A673 (cell line): ENCODE results near the gene SLMAP. TPM values are rescaled to one million over a fixed set of nuclear protein-coding genes. Genes with fewer than 3 reads are reported as not detected.
A peak's percentile ranks its signal among the peaks of the same experiment; 100 is the strongest.

Experiments used
- BruUV-seq: library from RNA; stranded (reverse); fragments of 400-500 nt; replicated peaks from 2 replicates; lab custom pipeline; 2021; lab: Mats Ljungman, UMichigan
- CTCF ChIA-PET: fragments of 300-600 bp; sonication (Branson Sonifier 250); formaldehyde crosslinking; loops from one replicate; lab custom pipeline; 2022; ENCODE audit warnings: antibody characterized with exemption; lab: Charles Lee
- POLR2A ChIA-PET: fragments of 300-600 bp; sonication (Branson Sonifier 250); formaldehyde crosslinking; loops from one replicate; lab custom pipeline; 2022; ENCODE audit warnings: antibody characterized with exemption; ENCODE audit not compliant: low non-redundant PET; lab: Charles Lee
- DNase-seq: peaks from one replicate; pipeline ENCODE4 v3.0.0-alpha.2; 2015; ENCODE audit warnings: low spot score
- H3K27ac ChIP-seq: fragments of 200-600 bp; sonication (generic); 2 replicates; pipeline ENCODE4 v1.5.1; 2016; ENCODE audit warnings: mixed run types, low read depth, mild to moderate bottlenecking, mixed read lengths, antibody characterized with exemption, low read length; ENCODE audit not compliant: poor library complexity, severe bottlenecking
- H3K27me3 ChIP-seq: fragments of 200-600 bp; sonication (generic); replicated peaks from 2 replicates; pipeline ENCODE4 v1.6.1; 2017; ENCODE audit warnings: mixed run types, low read depth, mild to moderate bottlenecking, mixed read lengths, antibody characterized with exemption, low read length; ENCODE audit not compliant: insufficient read depth, poor library complexity
- H3K36me3 ChIP-seq: fragments of 200-600 bp; sonication (generic); 2 replicates; pipeline ENCODE4 v1.6.1; 2016; ENCODE audit warnings: mixed run types, mild to moderate bottlenecking, mixed read lengths, antibody characterized with exemption, low read length; ENCODE audit not compliant: insufficient read depth, poor library complexity, severe bottlenecking
- H3K4me1 ChIP-seq: fragments of 200-600 bp; sonication (generic); 2 replicates; pipeline ENCODE4 v1.6.1; 2017; ENCODE audit warnings: mixed run types, mild to moderate bottlenecking, mixed read lengths, antibody characterized with exemption, low read length; ENCODE audit not compliant: insufficient read depth, poor library complexity, severe bottlenecking
- H3K4me3 ChIP-seq: fragments of 200-600 bp; sonication (generic); 2 replicates; pipeline ENCODE4 v1.5.1; 2016; ENCODE audit warnings: low read depth, mixed run types, mild to moderate bottlenecking, mixed read lengths, low read length; ENCODE audit not compliant: poor library complexity, severe bottlenecking
- H3K9me3 ChIP-seq: fragments of 200-600 bp; sonication (generic); 2 replicates; pipeline ENCODE4 v1.6.1; 2016; ENCODE audit warnings: mixed run types, low read depth, mild to moderate bottlenecking, mixed read lengths, antibody characterized with exemption, low read length; ENCODE audit not compliant: poor library complexity, severe bottlenecking
- EZH2 ChIP-seq: fragments of 200-600 bp; sonication (generic); IDR thresholded peaks from 2 replicates; pipeline ENCODE4 v1.6.1; 2017; ENCODE audit warnings: borderline replicate concordance, low read depth, mild to moderate bottlenecking, mixed read lengths, antibody characterized with exemption, low read length; ENCODE audit not compliant: poor library complexity, severe bottlenecking
- intact Hi-C: fragments of 100-400 bp; cut with micrococcal nuclease; formaldehyde crosslinking; loops from one replicate; pipeline ENCODE4 v1.10.0; 2022; ENCODE audit not compliant: unreplicated experiment
- total RNA-seq: library from RNA; stranded (reverse); gene quantifications from 2 replicates; pipeline ENCODE4 v1.2.3, GENCODE V29; 2021
- TF ChIP-seq, protein P1 (sequence below): fragments of 300-800, 200-600 bp; sonication (generic); conservative IDR thresholded peaks from 2 replicates; pipeline ENCODE4 v1.5.1; 2017; ENCODE audit warnings: low read depth, mild to moderate bottlenecking, antibody characterized with exemption, low read length, moderate library complexity, mixed read lengths

SLMAP gene
- total RNA-seq, 1 experiment from 2014 or later = 32.4 TPM

DNA sequence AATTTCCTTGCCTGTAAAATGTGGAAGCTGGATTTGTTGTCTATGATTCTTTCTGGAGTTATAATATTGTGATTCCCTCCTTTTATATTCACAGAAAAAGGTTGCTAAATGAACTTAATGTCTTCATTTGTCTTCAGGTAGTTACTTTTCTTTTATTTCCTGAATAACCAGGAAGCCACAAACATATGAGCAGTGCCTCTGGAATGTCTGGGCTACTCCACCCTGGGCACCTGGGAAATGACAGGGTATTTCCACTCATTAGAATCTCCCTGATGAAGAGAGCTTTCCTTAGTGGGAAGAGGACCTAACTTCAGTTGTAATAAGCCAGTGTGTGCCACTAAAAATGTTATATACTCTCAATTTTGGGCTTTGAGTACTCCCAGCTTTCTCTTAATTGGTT, 3.8 kb upstream of the SLMAP start:
- intact Hi-C loops = no loop called here
- Histone ChIP-seq H3K36me3 (no peaks in the 10 kb centered on the region), H3K27ac (no peak overlapping the region), H3K4me1 (no peaks in the 10 kb centered on the region), H3K27me3 (no peaks in the 10 kb centered on the region), H3K4me3 (no peak overlapping the region), H3K9me3 (no peaks in the 10 kb centered on the region)
- TF ChIP-seq, protein P1, sequence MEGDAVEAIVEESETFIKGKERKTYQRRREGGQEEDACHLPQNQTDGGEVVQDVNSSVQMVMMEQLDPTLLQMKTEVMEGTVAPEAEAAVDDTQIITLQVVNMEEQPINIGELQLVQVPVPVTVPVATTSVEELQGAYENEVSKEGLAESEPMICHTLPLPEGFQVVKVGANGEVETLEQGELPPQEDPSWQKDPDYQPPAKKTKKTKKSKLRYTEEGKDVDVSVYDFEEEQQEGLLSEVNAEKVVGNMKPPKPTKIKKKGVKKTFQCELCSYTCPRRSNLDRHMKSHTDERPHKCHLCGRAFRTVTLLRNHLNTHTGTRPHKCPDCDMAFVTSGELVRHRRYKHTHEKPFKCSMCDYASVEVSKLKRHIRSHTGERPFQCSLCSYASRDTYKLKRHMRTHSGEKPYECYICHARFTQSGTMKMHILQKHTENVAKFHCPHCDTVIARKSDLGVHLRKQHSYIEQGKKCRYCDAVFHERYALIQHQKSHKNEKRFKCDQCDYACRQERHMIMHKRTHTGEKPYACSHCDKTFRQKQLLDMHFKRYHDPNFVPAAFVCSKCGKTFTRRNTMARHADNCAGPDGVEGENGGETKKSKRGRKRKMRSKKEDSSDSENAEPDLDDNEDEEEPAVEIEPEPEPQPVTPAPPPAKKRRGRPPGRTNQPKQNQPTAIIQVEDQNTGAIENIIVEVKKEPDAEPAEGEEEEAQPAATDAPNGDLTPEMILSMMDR = no peak
- no peak for TF ChIP-seq EZH2
- no peak for DNase-seq
- ChIA-PET POLR2A (no interaction called here), CTCF (no interaction called here)
- BruUV-seq = no TSS peak

DNA sequence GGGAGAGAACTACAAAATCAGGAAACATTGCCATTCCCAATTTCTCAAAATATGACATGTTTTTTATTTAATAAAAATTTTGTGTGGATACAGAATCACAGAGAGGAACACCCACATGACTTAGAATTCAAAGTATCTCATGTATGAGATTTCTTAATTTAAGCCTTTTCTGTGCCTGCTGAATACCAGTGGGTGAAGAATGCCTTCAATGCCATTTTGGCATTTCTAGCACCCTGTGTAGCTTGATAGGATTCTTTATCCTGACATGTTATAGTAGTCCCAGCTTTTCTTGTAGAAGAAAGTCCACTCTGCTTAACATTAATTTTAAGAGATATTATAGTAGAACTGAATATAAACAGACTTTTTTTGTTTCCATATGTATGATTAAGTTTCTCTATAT, 3.1 kb upstream of the SLMAP start:
- no peak overlapping the region for H3K27ac ChIP-seq
- BruUV-seq = no TSS peak
- H3K27me3 ChIP-seq = no peaks in the 10 kb centered on the region
- ChIA-PET CTCF (no interaction called here), POLR2A (no interaction called here)
- H3K36me3 ChIP-seq = no peaks in the 10 kb centered on the region
- H3K4me1 ChIP-seq = no peaks in the 10 kb centered on the region
- no peak overlapping the region for H3K4me3 ChIP-seq
- no peak for DNase-seq
- H3K9me3 ChIP-seq = no peaks in the 10 kb centered on the region
- intact Hi-C loops = no loop called here
- TF ChIP-seq, protein P1 = no peak
- no peak for TF ChIP-seq EZH2

DNA sequence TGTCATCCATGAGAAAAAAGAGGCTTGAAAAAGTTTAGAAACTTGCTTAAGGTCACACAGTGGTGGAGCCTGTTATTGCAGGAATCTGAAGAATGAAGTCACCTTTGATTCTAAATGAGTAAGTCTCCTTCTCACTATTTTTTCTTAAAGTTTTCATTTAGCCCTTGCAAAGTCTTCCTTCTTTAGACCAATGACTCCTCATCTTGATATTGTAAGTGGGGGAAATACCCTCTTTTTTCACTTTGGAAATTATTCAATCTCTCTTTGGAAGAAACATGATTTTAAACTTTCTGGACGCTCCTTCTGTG, 787 bp upstream of the SLMAP start:
- peak; percentile 51 for DNase-seq

More for the DNA sequence above, 787 bp upstream of the SLMAP start:
- intact Hi-C loops = no loop called here
- TF ChIP-seq, protein P1 = no peak
- TF ChIP-seq EZH2 = no peak
- Histone ChIP-seq H3K36me3 (no peaks in the 10 kb centered on the region), H3K27me3 (no peaks in the 10 kb centered on the region), H3K4me3 (peak overlapping the region; percentile 77), H3K4me1 (no peaks in the 10 kb centered on the region), H3K9me3 (no peaks in the 10 kb centered on the region), H3K27ac (peak overlapping the region; percentile 94)
- ChIA-PET POLR2A (interaction anchor here (0.7 kb wide), 1 partner anchor 9 kb away, joined by 3 read pairs; no protein-coding TSS in a partner anchor), CTCF (no interaction called here)
- TSS peak; percentile 48 for BruUV-seq
